Activated T-helper 1 cell treated with Interleukin-2 at 50 U/mL for 16 hours (primary cell): ENCODE data around the gene C13orf46.

Experiments
- DNase-seq: peaks from one replicate; pipeline ENCODE4 v3.0.0-alpha.2; 2020; ENCODE audit warnings: low read depth

C13orf46 gene

DNA sequence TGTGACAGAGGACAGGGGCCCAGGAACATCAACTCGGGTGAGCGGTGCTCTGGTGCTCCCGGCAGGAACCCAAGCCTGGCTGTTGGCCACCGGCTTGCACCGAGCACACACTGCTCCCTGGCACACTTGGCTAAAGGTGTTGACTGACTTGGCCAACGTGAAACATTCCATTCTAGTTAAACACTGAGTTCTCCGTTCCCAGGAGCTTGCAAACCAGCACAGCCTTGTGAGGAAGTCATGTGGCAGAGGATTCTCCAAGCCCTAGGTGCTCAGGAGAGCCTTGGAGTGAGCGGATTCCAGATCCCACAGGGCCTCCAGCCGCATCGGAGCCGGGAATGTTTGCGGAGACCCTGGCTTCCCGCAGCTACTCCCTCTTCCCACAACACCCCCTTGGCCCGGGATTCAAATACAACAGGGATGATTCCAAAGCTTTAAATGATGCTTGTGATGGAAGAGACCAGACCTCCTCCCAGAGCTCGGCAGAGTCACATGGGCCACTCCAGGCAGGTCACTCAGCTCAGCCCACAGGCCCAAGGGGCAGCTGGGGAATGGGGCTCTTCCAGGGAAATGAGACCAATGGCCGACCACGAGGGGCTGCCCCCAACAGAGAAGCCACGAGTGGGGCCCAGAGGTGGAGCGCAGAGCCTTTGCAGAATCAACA lies 2.9 kb downstream of the C13orf46 start:
- no peak for DNase-seq

DNA sequence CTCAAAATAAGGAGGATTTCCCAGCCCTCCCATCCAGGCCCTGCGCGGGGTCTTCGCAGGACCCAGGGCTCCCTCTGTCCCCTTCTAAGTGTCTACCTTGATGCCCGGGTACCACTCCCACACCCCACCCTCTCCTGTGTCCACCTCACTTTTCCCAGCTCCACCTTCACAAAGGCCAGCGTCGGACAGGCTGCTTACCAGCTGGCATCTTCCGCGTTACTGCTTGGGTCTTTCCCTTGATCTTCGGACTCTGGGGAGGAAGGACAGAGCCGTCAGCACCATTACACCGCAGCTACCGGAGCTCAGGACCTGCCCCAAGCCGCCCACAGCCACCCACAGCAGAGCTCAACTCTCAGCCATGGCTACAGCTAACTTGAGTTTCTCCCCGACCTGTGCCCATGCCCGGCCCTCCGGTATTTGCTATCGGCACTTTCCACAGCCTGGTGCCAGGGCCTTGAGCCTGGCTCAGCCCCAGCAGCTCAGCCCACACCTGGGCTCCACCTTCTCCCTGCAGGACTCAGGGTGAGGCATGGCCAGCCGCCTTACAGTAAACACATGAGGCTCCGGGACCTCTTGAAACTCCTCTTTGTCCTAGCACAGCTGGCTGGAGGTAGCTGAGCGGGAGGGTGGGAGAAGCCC lies 3.8 kb downstream of the C13orf46 start:
- no peak for DNase-seq

DNA sequence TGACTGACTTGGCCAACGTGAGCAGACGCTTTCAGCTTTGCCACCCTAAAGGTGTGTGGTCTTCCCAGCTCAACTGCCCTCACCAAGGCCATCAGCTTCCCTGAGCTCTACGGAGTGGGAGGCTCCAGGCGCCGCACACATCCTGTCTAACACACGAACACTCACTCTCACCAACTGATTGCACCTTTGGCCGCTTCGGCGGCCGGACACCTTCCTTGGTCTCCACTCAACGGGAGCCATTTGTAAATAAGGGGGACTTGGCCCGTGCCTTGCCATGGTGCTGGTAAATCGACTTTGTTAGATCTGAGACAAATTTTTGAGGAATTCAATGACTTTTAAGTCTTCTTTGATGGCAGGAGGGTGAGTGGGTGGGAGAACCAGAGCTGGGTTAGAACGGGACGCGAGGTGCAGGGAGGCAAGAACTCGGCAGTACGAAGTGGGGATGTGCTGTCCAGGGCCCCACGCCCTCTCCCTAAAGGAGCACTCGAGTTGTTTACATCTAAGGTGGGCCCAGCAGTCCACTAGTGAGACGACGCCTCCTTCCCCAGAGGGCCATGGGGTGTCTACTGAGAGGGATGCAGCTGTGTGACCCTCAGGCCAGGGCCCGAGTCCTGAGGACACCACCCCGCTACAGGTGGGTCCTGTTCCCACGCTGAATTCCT lies 4.4 kb downstream of the C13orf46 start:
- no peak for DNase-seq

DNA sequence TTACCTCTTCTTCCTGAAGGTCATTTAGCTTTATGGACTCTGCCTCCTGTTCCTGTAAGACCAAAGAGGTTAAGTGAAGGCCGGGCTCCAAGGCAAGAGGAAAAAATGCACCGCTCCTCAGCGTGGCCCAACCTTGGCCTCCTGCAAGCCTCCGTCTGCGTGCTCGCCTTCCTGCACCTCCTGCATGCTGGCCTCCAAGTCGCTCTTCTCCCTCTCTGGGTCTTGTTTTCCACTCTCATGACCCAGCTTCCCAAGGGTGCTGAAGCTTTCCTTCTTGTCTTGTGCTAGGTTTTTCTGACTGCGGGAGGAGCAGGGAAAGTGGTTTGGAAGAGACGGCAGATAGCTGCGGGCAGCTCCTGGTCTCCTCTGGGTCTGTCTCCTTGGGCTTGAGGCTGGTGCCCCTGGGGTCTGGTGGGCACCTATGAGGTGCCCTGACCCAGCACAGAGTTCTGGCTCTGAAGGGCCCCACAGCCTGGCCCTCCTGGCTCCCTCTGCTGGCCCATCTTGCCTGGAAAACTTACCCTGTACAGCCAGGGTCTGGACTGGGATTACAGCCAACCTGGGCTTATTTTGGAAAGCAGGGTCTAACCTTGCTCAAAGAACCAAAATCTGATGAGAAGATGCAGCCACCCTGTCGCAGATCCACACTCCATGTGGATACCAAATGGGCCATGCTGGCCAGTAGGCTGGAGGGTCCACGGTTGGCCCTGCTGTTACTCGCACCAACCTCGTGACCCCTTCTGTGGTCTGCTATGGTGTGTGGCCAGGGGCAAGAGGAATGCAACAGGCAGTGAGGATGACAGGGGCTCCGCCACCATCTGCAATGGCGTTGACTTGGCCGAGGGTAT lies 5.2 kb downstream of the C13orf46 start:
- DNase-seq: no peak

DNA sequence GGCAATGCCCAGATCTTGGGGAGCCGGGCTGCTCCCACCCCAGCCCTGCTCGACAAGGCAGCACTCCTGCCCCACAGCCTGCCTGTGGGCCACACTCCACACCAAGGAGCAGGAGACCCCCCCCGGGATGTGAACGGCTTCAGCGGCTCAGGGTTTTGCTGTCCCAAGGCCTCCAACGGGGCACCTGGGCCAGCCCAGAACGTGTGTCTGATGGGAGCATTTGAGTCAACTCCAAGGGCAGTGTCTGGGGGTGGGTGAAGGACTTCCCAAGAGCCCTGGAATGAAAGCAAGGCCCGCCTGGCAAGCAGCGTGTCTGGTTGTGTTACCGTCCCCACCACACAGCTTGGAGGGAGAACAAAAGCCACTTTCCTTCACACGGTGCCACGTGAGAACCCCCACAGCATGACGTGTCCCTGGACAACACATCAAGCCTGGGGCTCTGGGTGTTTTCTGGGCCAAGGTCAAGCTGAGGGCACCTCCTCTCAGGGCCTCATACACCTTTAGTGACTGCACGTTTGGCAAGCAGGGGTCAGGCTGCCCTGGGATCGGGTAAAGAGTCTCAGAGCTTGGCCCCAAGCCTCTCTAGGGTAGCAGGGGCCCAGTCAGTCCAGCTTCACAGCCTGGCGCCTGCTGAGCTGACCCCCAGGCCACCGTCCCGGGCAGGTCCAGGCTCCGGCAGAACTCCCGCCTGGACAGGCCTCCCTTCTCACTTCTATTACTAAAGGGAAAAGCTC lies 6.0 kb downstream of the C13orf46 start:
- DNase-seq: no peak

DNA sequence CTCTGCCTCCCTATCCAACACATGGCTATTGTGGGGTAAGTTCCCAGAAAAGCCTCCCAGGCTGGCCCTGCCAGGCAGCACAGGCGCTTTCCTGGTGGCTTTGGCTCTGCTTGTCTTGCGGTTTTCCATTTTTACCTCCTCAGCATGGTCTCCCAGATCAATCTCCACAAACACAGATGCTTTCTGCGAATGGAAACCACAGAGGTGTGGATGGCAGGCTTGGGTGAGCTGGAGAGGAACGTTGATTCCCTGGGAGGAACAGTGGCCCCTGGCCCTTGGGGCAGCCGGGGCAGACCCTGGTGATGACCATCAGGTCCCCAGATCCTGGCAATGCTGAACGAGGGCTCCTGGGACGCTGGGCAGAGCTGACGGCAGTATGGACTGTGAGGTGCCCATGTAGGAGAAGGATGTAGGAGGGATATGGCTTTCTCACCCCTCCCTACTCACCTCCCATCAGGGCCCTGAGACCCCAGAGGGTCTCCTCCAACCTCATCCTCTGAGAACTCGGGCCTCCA lies 6.6 kb downstream of the C13orf46 start:
- DNase-seq: no peak

DNA sequence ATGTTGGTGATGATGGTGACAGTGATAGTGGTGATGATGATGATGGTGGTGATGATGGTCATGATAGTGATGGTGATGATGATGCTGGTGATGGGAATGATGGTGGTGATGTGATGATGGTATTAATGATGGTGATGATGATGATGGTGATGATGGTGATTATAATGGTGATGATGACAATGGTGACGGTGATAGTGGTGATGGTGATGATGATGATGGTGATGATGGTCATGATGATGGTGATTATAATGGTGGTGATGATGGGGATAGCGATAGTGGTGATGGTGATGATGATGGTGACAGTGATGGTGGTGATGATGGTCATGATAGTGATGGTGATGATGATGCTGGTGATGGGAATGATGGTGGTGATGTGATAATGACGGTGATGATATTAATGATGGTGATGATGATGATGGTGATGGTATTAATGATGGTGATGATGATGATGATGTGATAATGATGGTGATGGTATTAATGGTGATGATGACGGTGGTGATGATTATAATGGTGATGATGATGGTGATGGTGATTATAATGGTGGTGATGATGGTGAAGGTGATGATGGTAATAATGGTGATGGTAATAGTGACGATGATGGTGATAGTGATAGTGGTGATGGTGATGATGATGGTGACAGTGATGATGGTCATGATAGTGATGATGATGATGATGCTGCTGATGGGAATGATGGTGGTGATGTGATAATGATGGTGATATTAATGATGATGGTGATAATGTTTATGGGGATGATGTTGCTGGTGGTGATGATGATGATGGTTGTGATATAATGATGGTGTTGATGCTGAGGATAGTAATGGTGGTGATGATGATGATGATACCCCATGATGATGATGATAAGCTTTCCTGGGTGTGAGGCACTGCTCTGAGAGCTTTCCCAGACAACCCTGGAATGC lies 7.7 kb downstream of the C13orf46 start:
- DNase-seq: no peak

DNA sequence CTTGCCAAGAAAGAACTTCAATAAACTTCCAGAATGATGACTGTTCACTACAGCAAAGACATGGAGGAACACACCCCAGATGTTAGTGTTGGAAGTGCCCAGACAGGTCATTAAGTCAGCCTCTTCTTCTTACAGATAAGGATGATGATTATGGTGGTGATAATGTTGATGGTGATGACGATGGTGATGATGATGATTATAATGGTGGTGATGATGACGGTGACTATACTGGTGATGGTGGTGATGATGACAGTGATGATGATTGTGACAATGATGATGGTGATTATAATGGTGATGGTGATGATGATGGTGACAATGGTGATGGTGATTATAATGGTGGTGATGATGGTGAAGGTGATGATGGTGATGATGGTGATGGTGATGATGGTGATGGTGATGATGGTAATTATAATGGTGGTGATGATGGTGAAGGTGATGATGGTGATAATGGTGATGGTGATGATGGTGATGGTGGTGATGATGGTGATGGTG lies 8.4 kb downstream of the C13orf46 start:
- no peak for DNase-seq

DNA sequence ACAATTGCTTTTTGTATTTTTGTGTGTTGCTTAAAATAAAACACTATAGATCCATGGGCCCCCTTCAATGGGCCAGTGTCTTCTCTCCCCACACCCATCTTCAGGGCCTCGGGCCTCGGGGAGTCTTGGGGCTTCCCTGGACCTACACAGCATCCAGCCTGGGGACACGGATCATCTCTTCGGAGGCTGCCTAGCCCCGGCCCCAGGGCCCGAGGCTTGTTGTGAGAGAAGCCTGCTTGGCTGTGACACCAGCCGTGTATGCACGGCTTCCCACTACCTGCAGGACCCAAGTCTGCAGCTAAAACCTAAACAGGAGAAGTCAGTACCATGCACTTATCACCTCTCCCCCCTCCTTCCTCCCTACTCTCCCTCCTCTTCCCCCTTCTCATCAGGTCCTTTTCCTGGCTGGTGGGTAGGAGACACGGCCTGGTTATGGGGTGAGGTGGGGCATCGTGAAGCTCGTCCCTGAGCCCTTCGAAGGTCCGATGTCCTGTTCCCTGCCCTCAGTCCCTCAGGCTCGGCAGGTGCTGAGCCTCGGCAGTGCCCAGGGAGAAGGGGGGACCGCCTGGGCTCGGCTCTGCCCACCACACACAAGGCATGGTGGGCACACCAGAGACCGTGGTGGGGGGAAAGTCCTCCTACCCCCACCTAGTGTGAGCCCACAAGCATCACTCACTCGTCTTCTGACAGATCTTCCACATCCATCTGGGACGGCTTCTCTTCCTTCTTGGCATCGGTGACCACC lies 9.5 kb downstream of the C13orf46 start:
- DNase-seq: no peak

DNA sequence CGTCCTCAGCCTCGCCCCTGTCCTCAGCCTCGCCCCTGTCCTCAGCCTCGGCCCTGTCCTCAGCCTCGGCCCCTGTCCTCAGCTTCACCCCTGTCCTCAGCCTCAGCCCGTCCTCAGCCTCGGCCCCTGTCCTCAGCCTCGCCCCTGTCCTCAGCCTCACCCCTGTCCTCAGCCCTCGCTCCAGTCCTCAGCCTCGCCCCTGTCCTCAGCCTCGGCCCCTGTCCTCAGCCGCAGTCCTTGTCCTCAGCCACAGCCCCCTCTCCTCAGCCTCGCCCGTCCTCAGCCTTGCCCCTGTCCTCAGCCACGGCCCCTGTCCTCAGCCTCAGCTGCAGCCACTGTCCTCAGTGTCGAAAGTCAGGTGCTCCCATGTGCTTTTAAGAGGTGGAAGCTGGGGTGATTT lies 10.5 kb downstream of the C13orf46 start:
- DNase-seq: no peak

DNA sequence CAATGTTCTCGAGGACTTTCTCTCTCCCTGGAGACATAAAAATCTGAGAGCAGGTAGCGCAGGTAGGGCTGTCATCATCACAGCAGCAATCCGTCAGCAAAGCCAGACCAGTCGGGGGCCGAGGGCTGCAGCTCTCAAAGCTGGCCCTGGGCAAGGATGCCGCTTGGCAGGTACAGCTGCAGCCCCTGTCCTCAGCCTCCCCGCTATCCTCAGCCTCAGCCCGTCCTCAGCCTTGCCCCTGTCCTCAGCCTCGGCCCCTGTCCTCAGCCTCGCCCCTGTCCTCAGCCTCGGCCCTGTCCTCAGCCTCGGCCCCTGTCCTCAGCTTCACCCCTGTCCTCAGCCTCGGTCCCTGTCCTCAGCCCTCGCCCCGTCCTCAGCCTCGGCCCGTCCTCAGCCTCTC lies 10.9 kb downstream of the C13orf46 start:
- no peak for DNase-seq

DNA sequence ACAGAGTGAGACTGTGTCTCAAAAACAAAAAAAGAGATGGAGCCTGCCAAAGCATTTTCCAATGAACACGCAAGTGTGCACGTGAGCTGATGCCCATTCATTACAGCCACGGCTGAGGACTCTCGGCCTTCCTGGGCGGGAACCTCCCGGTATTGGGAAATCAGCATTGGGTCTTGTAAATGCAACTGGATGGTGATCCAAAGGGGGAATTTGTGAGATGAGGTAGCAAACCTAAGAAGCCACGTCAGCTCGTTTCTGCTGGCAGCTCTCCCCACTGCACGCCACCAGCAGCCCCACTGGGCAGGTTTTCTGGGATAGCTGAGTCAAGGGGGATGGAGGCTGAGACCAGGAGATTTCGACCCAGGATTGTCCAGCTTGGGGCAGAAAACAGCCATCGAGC lies 11.5 kb downstream of the C13orf46 start:
- DNase-seq: no peak

DNA sequence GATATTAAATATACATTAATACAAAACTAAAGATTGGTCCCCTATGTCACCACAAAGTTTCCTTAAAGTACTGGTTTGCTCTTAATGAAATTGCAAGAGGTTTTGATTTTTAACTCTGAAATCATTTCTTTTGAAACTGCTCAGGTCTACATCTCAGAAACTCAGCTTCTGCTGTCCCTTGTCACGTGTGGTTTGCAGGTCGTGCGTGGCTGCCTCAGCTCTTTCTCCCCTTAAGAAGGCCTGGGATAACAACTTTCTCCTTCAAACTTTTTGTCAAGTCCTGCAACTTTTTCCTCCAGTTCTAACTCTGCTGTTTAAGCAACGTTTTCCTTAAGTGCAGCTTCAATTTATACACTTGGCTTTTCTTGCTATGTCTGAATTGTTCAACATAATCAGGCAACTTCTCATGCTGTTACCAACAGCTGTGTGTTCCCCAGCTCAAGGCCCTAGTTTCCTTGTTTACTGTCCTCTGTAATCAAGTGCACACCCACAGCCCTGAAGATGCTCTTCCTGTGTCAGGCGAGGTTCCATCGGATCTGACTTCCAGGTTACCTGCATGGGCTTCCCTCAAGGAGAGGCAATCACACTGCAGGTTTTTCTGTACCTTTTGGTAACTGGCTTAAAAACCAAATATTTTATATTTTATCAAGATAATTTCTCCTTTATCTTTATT lies 13.5 kb downstream of the C13orf46 start:
- DNase-seq: no peak

DNA sequence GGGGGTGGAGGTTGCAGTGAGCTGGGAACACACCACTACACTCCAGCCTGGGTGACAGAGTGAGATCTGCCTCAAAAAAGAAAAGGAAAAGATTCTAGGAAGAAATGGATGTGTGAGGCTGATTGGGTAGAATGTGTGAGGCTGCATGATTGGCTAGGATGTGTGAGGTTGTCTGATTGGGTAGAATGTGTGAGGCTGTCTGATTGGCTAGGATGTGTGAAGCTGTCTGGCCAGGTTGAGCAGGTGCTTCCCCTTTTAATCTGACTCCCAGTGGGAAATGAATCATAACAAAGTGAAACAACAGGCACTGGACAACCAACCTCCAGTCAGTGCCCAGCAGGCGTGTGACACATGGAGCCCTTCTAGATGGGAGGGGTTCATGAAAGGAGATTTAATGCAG lies 14.7 kb downstream of the C13orf46 start:
- no peak for DNase-seq

DNA sequence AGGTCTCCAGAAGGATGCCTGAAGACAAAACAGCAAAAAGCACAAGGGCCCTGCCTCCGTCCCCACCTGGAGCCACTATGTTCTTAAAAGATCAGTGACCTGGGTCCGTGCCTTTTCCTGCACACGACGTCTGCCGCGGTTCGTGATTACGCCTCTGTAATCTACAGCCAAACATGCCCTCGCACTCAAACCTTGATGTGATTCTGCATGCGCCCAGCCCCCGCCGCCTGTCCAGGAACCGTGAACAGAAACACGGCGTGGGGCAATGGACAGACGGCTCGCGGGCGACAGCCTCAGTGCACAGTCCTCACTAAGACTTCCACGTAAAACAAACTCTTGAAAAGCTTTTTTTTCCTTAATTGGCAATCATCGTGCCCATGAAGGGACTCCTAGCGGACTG lies 15.5 kb downstream of the C13orf46 start:
- no peak for DNase-seq

DNA sequence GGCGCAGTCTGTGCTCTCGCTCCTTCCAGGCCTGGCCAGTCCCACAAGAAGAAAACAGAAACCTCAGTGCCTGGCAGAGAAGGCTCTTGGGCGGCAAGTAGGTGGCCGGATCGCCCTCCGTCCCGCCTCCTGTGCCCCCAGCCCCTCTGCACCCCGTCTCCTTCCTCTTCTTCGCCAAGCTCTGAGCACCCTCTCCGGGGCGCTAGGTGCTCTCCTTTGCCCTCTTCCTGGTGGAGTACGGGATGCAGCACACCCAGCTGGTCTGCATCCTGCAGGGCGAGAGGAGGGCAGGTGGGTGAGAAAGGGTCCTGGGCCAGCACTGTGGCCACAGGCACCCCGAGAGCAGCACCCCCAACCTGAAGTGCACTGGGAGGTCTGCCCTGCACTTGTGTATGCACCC lies 17.3 kb downstream of the C13orf46 start:
- no peak for DNase-seq

DNA sequence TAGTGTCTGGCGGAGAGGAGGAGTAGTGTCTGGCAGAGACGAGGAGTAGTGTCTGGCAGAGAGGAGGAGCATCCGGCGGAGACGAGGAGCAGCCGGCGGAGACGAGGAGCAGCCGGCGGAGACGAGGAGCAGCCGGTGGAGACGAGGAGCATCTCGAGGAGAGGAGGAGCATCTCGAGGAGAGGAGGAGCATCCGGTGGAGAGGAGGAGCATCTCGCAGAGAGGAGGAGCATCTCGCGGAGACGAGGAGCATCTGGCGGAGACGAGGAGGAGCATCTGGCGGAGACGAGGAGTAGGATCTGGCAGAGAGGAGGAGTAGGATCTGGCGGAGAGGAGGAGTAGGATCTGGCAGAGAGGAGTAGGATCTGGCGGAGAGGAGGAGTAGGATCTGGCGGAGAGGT lies 18.2 kb downstream of the C13orf46 start:
- DNase-seq: no peak

DNA sequence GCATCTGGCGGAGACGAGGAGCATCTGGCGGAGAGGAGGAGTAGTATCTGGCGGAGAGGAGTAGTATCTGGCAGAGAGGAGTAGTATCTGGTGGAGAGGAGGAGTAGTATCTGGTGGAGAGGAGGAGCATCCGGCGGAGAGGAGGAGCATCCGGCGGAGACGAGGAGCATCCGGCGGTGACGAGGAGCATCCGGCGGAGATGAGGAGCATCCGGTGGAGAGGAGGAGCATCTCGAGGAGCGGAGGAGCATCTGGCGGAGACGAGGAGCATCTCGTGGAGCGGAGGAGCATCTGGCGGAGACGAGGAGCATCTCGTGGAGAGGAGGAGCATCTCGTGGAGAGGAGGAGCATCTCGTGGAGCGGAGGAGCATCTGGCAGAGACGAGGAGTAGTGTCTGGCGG lies 18.6 kb downstream of the C13orf46 start:
- no peak for DNase-seq
